Stimulated activated CD8-positive, alpha-beta memory T cell treated with anti-CD3 and anti-CD28 coated beads, Interleukin-15, amount 100 ng/mL, for 24 hours (primary cell): ENCODE results near the gene VWA1.
"Not testable (repeated sequence)": the region's sequence is repeated elsewhere in the genome, so short reads cannot be mapped to it uniquely, and the experiment has no call there.

ENCODE experiments used
- DNase-seq: peaks from one replicate; pipeline ENCODE4 v3.0.0-alpha.2; 2020; ENCODE audit warnings: low read depth

VWA1 gene

GRCh38 chr1:1402901-1403392, 32.5 kb upstream of the VWA1 start:
- not testable (repeated sequence) for DNase-seq

DNA sequence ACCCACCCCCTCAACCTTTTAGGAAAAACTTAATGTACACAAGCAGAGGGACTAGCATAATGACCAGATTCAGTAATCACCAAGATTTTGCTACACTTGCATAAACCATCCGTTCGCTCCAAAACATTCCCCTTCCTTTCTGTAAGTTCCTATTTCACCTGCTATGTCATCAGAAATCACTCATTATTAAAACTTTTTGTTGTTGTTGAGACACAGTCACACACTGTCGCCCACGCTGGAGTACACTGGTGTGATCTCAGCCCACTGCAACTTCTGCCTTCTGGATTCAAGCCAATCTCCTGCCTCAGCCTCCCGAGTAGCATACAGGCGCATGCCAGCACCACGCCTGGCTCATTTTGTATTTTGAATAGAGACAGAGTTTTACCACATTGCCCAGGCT, 31.8 kb upstream of the VWA1 start:
- DNase-seq, result no peak

- DNase-seq, result no peak
These were observed 29.2 kb upstream of the VWA1 start for GRCh38 chr1:1406101-1406820.

- DNase-seq, result peak; percentile 89
These were observed 28.5 kb upstream of the VWA1 start, which contains the start of gene MRPL20 for GRCh38 chr1:1406821-1407635. Gene MRPL20 (minus strand): TSS chr1:1407293. CDS start chr1:1407217, 76 bp downstream.

- no peak for DNase-seq
These were observed 27.7 kb upstream of the VWA1 start for GRCh38 chr1:1407636-1408318.

DNA sequence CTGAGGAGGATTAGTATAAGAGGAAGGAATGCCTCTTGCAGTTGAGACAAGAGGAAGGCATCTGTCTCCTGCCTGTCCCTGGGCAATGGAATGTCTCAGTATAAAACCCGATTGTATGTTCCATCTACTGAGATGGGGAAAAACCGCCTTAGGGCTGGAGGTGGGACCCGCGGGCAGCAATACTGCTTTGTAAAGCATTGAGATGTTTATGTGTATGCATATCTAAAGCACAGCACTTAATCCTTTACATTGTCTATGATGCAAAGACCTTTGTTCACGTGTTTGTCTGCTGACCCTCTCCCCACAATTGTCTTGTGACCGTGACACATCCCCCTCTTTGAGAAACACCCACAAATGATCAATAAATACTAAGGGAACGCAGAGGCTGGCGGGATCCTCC, 25.3 kb upstream of the VWA1 start:
- not testable (repeated sequence) for DNase-seq

- DNase-seq, result no peak
These were observed 23.9 kb upstream of the VWA1 start for GRCh38 chr1:1411626-1412025.

- not testable (repeated sequence) for DNase-seq
These were observed 23.1 kb upstream of the VWA1 start for GRCh38 chr1:1412311-1412902.

DNA sequence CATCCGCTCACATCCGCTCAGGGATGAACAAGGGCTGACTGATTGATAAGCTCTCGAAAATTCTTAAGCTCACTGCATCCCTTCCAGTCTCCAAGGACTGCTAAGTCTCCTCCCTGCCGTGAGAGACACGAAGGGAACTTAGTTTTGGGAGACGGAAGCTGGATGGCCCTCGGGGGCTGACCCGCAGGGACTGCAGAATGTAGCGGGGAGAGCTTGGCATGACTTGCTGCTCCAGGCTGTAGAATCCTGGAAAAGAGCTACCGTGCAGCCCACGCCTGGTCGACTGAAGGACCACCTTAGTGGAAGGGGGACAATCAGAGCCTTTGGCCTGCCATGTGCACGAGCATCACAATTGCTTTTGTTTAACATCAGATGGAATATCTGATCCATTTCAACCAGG, 19.7 kb upstream of the VWA1 start:
- no peak for DNase-seq

- DNase-seq, result not testable (repeated sequence)
These were observed 18.1 kb upstream of the VWA1 start for GRCh38 chr1:1417396-1417795.

- not testable (repeated sequence) for DNase-seq
These were observed 17.5 kb upstream of the VWA1 start for GRCh38 chr1:1417825-1418463.

DNA sequence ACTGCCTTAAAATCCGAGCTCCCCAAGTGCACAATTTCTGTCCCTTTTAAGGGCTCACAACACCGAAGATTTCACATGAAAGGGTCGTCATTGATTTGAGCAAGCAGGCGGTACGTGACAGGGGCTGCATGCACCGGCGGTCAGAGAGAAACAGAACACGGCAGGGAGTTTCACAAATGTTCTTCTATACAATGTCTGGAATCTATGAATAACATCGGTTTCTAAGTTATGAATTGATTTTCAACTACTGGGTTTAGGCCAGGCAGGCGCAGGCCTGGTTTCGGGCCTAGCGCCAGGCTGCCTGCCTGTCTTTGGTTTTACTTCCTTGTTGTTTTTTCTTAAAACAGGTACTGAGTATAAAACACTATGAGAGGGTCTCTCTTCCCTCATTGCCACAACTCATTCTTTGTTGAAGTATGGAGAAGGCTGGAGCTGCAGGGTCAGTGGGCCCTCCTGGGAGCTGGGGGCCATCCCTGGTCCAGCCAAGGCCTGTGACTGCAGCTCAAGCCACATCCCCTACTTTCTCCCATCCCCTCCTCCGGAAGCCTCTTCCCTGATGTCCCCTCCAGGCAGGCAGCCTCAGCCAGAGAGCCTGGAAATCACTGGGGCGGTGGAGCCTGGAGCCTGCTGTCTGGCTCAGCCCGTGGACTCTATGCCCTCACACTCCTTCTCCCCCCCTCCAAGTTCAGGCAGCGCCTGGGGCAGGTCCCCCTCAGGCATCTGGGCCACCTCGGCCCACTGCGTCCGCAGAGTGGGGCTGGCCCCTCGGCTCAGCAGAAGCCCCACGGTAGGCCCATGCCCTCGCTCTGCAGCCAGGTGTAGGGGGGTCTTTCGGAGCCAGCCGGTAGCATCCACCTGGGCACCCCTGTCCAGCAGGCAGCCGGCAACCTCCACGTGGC, 16.8 kb upstream of the VWA1 start:
- DNase-seq, result no peak

GRCh38 chr1:1419363-1419812, 16.1 kb upstream of the VWA1 start:
- no peak for DNase-seq

DNA sequence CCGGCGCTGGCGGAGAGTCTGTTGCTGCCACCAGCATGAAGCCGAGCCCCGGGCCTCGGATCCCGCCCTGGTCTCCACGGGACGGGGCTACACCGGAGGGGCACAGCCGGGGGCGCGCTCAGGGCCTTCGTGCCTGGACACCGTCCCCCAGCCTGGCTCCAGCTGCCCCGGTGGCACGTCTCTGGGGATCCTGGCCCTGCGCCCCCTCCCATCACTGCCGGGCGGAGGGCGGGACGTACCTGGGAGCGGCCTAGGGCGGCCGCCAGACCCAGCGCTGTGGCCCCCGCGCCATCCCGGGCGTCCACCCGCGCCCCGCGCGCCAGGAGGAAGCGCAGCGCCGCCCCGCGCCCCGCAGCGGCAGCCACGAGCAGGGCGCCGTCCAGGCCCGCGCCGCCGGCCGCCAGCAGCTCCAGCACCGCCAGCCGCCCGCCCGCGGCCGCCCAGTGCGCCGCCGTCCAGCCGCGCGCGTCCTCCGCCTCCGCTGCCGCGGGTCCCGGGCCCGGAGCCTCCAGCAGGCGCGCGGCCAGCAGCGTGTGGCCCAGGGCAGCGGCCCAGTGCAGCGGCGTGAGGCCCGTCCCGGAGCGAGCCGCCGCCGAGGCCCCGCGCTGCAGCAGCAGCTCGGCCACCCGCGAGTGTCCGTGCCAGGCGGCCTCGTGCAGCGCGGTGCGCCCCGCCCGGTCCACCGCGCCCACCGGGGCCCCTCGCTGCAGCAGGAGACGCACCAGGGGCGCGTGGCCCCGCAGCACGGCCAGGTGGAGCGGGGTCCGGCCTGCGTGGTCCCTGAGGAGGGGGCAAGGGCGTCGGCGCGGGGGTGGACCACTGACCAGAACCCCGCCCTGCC, 15.5 kb upstream of the VWA1 start:
- DNase-seq, result no peak

GRCh38 chr1:1420654-1421141, 14.8 kb upstream of the VWA1 start:
- no peak for DNase-seq

GRCh38 chr1:1421147-1421906, 14.2 kb upstream of the VWA1 start, which contains the start of gene ANKRD65:
Gene ANKRD65 (minus strand): TSS chr1:1421276. CDS start chr1:1421005, 271 bp downstream.
- DNase-seq, result no peak

- no peak for DNase-seq
These were observed 13.5 kb upstream of the VWA1 start for GRCh38 chr1:1421907-1422464.
